Measurements from ENCODE around the gene ATP8A2. TPM values are rescaled to one million over a fixed set of nuclear protein-coding genes. Genes with fewer than 3 reads are reported as not detected.
A peak's percentile ranks its signal among the peaks of the same experiment; 100 is the strongest.

ATP8A2 gene
- polyA plus RNA-seq, 3 donors = not detected

DNA sequence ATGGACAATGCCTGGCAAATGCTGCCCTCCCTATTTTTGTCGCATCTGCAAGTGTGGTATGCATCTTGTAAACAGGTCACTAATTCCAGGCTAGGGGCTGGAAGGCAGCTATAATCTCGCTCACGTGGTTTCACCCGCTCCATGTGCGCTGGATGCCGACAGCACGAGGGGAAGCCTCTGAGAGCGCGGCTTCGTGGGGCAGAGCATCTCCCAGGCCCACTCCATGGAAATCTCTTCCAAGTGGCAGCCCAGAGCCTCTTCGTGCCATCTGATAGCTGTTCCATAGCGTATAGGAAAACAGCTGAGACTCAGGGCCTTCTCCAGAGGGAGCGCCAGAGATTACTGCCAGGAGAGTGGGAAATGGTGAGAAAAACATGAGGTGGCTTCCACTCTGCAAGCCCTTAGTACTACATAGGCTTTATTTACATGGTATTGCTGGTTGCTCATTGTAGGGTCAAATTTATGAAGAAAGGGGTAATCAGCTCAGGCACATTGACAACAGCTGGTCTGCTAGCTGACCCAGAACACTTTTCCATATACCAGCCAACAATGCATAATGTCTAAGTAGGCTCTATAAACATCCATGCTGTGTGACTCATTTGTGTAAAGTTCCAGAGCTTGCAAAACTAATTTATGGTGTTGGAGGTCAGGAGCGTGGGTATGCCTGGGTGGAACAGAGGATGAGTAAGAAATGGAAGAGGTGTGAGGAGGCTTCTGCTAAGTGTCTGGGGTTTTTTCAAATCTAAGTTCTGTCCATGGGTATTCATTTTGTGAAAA, 514.9 kb downstream of the ATP8A2 start:
- H3K27ac ChIP-seq (ENCODE audit: low read depth in 1 of 2, low read length in 2 of 2) = no peak overlapping the region
- H4K20me1 ChIP-seq (ENCODE audit: insufficient read depth, low read length) = no peaks in the 10 kb centered on the region
- H3K4me1 ChIP-seq (ENCODE audit: control insufficient read depth in 1 of 2, insufficient read depth in 2 of 2, low read length in 2 of 2) = peaks cover 0 to 3% of the 10 kb centered on the region in 2 donors
- no peaks in the 10 kb centered on the region for H3K27me3 ChIP-seq (ENCODE audit: control insufficient read depth in 2 of 2, insufficient read depth in 2 of 2, low read length in 2 of 2)
- Mint-ChIP-seq H3K27ac (no peak overlapping the region), H3K4me1 (peaks cover 2% of the 10 kb centered on the region), H3K4me3 (no peak overlapping the region), H3K27me3 (ENCODE audit: low read depth in 3 of 3) (peaks cover 3 to 10% (median 5%) of the 10 kb centered on the region in 3 donors), H3K9me3 (peaks cover 0 to 4% (median 2%) of the 10 kb centered on the region in 7 donors), H3K36me3 (no peaks in the 10 kb centered on the region)
- WGBS (ENCODE audit: insufficient coverage) = 95% methylated on average over 12 of the region's 14 CpGs
- H3K79me2 ChIP-seq (ENCODE audit: insufficient read depth, low read length) = no peaks in the 10 kb centered on the region
- DNase-seq = peak in 1 of 3 donors; percentile 39
- H3K4me3 ChIP-seq (replicated peaks in 1 of 3; ENCODE audit: low read depth in 2 of 3, low read length in 3 of 3) = no peak overlapping the region
- H3K4me2 ChIP-seq (replicated peaks; ENCODE audit: extremely low read depth, low read length, poor library complexity, severe bottlenecking) = no peak overlapping the region
- H3K9ac ChIP-seq (ENCODE audit: insufficient read depth, low read length, poor library complexity, severe bottlenecking) = no peak overlapping the region
- intact Hi-C loops (cut with micrococcal nuclease) = no loop called here
- H3K36me3 ChIP-seq (replicated peaks in 1 of 2; ENCODE audit: control insufficient read depth in 1 of 2, insufficient read depth in 2 of 2, low read length in 2 of 2) = no peaks in the 10 kb centered on the region
- H2AFZ ChIP-seq (ENCODE audit: insufficient read depth, low read depth, low read length, poor library complexity, severe bottlenecking) = no peak overlapping the region
- H3K9me3 ChIP-seq (replicated peaks in 1 of 2; ENCODE audit: control insufficient read depth in 1 of 2, insufficient read depth in 1 of 2, low read length in 2 of 2) = no peaks in the 10 kb centered on the region
- TF ChIP-seq, protein P1, sequence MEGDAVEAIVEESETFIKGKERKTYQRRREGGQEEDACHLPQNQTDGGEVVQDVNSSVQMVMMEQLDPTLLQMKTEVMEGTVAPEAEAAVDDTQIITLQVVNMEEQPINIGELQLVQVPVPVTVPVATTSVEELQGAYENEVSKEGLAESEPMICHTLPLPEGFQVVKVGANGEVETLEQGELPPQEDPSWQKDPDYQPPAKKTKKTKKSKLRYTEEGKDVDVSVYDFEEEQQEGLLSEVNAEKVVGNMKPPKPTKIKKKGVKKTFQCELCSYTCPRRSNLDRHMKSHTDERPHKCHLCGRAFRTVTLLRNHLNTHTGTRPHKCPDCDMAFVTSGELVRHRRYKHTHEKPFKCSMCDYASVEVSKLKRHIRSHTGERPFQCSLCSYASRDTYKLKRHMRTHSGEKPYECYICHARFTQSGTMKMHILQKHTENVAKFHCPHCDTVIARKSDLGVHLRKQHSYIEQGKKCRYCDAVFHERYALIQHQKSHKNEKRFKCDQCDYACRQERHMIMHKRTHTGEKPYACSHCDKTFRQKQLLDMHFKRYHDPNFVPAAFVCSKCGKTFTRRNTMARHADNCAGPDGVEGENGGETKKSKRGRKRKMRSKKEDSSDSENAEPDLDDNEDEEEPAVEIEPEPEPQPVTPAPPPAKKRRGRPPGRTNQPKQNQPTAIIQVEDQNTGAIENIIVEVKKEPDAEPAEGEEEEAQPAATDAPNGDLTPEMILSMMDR (IDR thresholded peaks at IDR 0.05) = no peak

- peaks cover 5 to 10% (median 8%) of the 10 kb centered on the region in 3 donors for H3K27me3 Mint-ChIP-seq (ENCODE audit: low read depth in 3 of 3)
- no peaks in the 10 kb centered on the region for H3K9me3 ChIP-seq (replicated peaks in 1 of 2; ENCODE audit: control insufficient read depth in 1 of 2, insufficient read depth in 1 of 2, low read length in 2 of 2)
- H3K79me2 ChIP-seq (ENCODE audit: insufficient read depth, low read length) = no peaks in the 10 kb centered on the region
- no peak overlapping the region for H3K27ac ChIP-seq (ENCODE audit: low read depth in 1 of 2, low read length in 2 of 2)
- intact Hi-C loops (cut with micrococcal nuclease) = no loop called here
- H3K4me1 Mint-ChIP-seq = peaks cover 2% of the 10 kb centered on the region
- H3K4me2 ChIP-seq (replicated peaks; ENCODE audit: extremely low read depth, low read length, poor library complexity, severe bottlenecking) = no peak overlapping the region
- H3K4me1 ChIP-seq (ENCODE audit: control insufficient read depth in 1 of 2, insufficient read depth in 2 of 2, low read length in 2 of 2) = peaks cover 0 to 3% of the 10 kb centered on the region in 2 donors
- H3K4me3 Mint-ChIP-seq = no peak overlapping the region
- TF ChIP-seq, protein P1 (IDR thresholded peaks at IDR 0.05) = no peak
- WGBS (ENCODE audit: insufficient coverage) = 80% methylated on average over 2 of the region's 8 CpGs
- no peaks in the 10 kb centered on the region for H3K27me3 ChIP-seq (ENCODE audit: control insufficient read depth in 2 of 2, insufficient read depth in 2 of 2, low read length in 2 of 2)
- H2AFZ ChIP-seq (ENCODE audit: insufficient read depth, low read depth, low read length, poor library complexity, severe bottlenecking) = no peak overlapping the region
- no peak overlapping the region for H3K4me3 ChIP-seq (replicated peaks in 1 of 3; ENCODE audit: low read depth in 2 of 3, low read length in 3 of 3)
- peak in 1 of 3 donors; percentile 34 for DNase-seq
- H3K9me3 Mint-ChIP-seq = peaks cover 0 to 4% (median 0%) of the 10 kb centered on the region in 7 donors
- no peaks in the 10 kb centered on the region for H3K36me3 ChIP-seq (replicated peaks in 1 of 2; ENCODE audit: control insufficient read depth in 1 of 2, insufficient read depth in 2 of 2, low read length in 2 of 2)
- no peaks in the 10 kb centered on the region for H3K36me3 Mint-ChIP-seq
- H3K9ac ChIP-seq (ENCODE audit: insufficient read depth, low read length, poor library complexity, severe bottlenecking) = no peak overlapping the region
- H3K27ac Mint-ChIP-seq = no peak overlapping the region
- H4K20me1 ChIP-seq (ENCODE audit: insufficient read depth, low read length) = no peaks in the 10 kb centered on the region
Measured at GRCh38 chr13:25887962-25888655, 516.3 kb downstream of the ATP8A2 start.

All from CD14-positive monocyte (primary cell).